WI38 (cell line): ENCODE measurements around the gene ADAP2.
"Not testable (repeated sequence)": the region's sequence is repeated elsewhere in the genome, so short reads cannot be mapped to it uniquely, and the experiment has no call there.

Source experiments
- H3K4me3 ChIP-seq: 2 replicates; pipeline ENCODE4 v1.5.1; 2011; ENCODE audit warnings: low read depth, mild to moderate bottlenecking, control low read depth, low read length
- CTCF ChIP-seq: IDR thresholded peaks from 2 replicates; pipeline ENCODE4 v1.5.1; 2012; ENCODE audit warnings: low read depth, mild to moderate bottlenecking, control low read depth, low read length

The ADAP2 gene

DNA sequence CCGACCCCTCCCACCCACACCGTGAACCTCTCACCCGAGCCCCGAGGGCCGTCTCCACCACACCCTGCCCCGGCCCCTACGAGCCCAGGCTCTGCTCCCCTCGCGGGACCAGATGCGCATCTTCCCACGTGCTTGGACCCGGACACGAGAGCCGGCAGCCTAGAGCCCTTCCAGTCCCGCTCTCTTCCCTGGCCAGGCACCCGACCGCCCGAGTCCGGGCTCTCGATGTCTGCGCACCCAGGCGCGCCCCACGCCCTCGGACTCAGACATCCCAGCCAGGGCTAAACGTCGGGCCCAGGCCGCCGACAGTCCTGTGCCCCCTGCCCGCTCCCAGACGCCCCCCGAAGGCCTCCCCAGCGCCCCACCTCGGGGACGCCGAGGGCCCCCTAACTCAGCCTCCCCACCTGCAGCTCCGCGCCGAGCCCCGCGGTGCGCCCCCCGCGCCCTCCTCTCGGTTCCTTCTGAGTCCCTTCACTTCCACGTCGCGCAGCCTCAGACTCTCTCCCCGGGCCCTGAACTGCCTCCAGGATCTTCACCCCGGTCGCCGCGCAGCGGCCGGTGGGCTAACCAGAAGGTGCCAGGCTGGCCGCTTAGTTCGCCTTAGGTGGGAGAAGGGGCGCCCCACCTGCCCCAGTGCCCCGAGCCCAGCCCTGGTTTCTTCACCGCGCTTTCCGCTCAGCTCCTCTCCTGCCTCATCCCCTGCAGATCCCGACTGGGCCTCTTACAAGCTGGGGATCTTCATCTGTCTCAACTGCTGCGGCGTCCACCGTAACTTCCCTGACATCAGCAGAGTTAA, 688 bp downstream of the ADAP2 start:
- peak overlapping the region; percentile 22 for H3K4me3 ChIP-seq
- TF ChIP-seq CTCF, result no peak

DNA sequence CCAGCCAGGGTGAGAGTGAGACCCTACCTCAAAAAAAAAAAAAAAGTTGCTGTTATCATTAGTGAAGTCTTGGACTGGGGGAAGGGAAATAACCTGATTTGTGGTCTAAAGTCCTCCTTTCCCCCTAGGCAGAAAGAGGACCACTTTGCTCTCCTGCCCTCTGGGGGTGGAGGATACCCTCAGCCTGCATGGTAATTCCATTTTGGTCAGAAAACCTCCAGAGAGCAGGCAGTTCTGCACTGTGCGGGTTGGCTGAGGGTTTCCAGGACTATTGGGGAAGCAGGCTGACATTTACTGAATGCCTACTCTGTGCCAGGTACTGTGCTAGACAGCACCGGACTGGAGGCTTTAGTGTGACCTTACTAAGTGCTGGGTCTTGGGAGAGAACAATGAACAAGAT, 2.6 kb downstream of the ADAP2 start:
- TF ChIP-seq CTCF, result no peak
- H3K4me3 ChIP-seq, result no peak overlapping the region

- no peak for TF ChIP-seq CTCF
- no peak overlapping the region for H3K4me3 ChIP-seq
Measured at GRCh38 chr17:30926516-30926915, 4.8 kb downstream of the ADAP2 start.

GRCh38 chr17:30927756-30928155, 6.0 kb downstream of the ADAP2 start:
- TF ChIP-seq CTCF, result no peak

DNA sequence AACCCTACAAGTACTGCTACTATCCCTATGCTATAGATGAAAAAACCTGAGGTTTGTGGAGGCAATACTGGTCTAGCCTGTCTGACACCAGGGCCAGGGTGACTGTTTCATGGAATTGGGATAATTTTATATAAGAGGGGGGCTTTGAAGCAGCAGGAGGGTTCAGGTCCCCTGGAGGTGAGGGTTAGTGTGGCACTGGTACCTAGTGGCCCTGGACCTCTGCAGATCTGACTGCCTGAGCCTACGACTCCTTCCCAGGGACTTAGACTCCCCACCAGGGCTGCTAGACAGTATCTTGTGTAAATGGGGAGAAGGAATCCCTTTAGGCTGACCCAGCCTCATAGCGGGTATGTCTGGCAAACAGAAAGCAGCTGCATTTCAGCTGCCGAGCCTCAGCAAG, 6.8 kb downstream of the ADAP2 start:
- H3K4me3 ChIP-seq, result no peak overlapping the region
- no peak for TF ChIP-seq CTCF

More at GRCh38 chr17:30927756-30928155, 6.0 kb downstream of the ADAP2 start:
- H3K4me3 ChIP-seq, result no peak overlapping the region

- TF ChIP-seq CTCF, result no peak
- H3K4me3 ChIP-seq, result no peak overlapping the region
Measured at GRCh38 chr17:30929081-30929633, 7.4 kb downstream of the ADAP2 start.

DNA sequence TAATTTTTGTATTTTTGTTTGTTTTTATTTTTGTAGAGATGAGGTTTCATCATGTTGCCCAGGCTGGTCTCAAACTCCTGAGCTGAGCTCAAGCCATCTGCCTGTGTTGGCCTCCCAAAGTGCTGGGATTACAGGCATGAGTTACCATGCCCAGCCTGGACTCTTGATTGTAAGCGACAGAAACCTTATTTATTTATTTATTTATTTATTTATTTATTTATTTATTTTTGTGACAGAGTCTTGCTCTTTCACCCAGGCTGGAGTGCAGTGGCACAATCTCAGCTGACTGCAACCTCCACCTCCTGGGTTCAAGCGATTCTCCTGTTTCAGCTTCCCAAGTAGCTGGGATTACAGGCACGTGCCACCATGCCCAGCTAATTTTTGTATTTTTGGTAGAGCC, 8.1 kb downstream of the ADAP2 start:
- not testable (repeated sequence) for H3K4me3 ChIP-seq
